COR-L47 (cell line): ENCODE data around the gene GABBR2.

Source experiments
- DNase-seq: peaks from one replicate; lab custom pipeline; 2025; lab: John Stamatoyannopoulos, UW

GABBR2 gene

DNA sequence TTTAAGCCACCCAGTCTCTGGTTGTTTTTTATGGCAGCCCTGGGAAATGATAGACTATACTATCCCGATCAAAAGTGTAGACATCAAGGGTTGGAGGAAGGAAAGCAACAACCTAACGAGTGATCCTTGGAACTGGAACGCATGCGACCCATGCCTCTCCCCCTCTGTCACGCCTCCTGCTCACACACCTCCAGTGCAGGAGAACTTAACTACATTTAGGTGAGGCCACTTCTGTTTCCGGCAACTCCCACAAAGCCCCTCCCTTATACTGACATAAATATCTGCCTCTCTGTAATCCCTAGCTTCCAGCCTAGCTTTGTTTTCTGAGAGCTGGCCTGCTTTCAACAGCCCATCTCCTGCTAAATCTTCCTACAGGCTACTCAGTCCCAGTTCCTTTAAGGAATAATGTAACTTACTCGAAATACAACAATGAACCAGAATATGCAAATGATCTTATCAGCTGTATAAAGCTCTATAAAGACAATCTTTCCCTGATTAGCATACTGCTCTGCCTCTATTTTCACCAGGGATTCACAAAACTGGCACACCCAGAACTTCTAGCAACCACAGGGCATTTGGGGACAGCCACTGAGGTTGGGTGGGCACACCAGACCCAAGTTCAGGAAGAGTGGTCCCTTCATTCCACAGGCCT lies 73.9 kb downstream of the GABBR2 start:
- DNase-seq, result no peak

DNA sequence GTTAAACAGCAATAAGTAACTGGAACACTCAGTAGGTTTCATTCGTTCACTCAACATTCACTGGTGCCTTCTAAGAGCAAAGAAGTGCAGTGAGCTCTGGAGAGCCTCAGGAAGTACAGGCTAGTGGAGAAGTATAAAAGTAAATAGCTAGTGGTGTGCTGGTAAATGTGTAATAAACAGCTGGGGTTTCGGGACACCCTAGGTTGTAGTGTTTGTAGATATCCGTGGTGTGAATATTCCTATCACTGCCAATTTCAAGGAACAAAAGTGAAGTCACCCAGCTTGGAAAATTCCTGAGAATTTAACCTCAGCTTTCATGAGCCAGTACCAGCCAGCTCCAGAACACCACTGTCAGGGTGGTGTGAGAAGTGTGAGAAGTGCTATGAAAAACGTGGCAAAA lies 75.9 kb downstream of the GABBR2 start:
- no peak for DNase-seq

DNA sequence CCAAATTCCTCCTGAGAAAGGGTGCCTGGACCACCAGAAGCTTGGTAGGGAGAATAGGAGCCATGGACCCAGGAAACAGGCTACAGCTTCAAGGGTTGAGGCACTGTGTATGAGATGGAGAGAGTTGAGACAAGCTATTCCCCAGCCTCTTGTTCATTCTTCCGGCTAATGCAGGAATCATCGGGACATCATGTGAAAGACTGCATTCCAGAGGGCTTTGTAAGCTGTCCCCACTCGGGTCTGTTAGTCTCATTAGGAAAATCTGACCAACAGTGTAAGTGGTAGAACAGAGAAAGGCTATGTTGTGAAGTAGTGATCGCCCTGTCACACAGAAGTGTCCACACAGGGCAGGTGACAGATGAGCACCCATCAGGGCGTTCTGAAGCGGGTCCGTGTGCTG lies 81.4 kb downstream of the GABBR2 start:
- DNase-seq, result no peak

DNA sequence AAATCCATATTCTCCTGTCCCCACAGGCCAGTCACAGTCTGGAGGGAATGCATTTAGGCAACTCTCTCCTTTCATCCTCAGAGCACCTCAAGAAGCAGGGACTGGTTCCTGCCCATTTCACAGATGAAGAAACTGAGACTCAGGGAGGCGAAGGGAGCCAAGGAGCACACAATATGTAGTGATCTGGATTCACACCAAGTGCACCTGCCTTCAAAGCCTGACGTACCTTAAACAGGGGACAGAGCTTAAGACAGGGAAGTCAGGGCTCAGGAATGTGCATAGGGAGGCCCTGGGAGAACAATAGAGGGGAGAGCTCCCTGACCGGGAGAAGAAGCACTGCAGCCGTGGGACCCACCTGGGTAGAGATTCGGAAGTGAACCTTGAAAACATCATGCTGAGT lies 83.0 kb downstream of the GABBR2 start:
- no peak for DNase-seq

DNA sequence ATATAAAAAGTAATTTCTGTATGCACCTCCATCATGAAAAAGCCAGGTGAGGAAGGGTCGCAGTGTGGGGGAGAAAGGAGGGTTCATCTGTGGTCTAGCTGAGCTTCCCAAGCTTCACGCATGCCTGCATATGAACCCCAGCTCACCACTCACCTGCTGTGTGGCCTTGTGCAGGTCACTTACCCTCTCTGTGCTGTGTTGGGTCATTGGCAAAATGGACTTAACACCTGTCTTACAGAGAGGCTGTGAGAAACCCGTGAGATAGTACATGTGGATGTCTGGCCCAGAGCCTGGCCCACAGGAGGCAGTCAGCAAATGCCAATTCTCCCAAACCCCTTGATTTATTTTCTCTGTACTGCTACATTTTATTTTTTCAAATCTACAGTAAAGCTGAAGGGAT lies 88.9 kb downstream of the GABBR2 start:
- DNase-seq, result no peak

DNA sequence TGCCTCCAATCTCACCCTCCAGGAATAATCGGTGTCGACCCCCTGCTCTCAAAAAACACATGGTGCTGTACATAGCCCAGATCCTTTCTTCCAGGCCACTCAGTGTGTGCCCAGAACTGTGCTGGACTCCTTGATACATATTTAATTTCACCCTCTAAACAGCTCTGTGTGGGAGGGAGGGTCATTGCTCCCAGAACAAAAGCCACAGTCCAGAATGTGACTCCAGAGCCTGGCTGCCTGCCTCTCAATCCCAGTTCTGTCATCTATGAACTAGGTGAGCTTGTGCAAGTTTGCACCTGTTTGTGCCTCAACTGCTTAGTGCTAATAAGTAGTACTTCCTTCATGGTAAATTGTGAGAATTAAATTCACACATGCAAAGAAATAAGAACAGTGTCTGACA lies 93.1 kb downstream of the GABBR2 start:
- DNase-seq, result no peak

DNA sequence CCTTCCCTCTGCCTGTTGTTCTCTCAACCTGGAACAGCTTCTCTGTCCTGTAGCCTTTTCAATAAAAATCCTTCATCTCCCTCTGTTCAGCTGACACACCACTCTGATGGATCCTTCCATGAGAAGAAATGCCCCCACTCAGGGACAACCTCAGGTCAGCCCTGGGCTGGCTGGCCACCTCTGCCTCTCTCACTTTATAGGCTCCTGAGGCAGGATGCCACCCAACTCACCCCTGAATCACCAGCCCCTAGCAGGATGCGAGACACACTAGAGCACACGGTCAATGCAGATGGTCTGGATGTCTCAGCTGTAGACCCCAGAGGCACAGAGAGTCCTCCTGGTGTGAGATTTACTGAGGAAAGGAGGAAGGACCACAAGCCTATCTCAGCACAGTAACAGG lies 93.8 kb downstream of the GABBR2 start:
- no peak for DNase-seq

- no peak for DNase-seq
Measured at GRCh38 chr9:98612061-98612752, 96.5 kb downstream of the GABBR2 start.

- DNase-seq, result no peak
Measured at GRCh38 chr9:98611319-98611718, 97.4 kb downstream of the GABBR2 start.

GRCh38 chr9:98610711-98611110 lies 98.0 kb downstream of the GABBR2 start:
- DNase-seq, result no peak

- DNase-seq, result no peak
Measured at GRCh38 chr9:98610211-98610610, 98.5 kb downstream of the GABBR2 start.

GRCh38 chr9:98609646-98610045 lies 99.1 kb downstream of the GABBR2 start:
- no peak for DNase-seq

GRCh38 chr9:98607787-98608186 lies 100.9 kb downstream of the GABBR2 start:
- DNase-seq, result no peak

DNA sequence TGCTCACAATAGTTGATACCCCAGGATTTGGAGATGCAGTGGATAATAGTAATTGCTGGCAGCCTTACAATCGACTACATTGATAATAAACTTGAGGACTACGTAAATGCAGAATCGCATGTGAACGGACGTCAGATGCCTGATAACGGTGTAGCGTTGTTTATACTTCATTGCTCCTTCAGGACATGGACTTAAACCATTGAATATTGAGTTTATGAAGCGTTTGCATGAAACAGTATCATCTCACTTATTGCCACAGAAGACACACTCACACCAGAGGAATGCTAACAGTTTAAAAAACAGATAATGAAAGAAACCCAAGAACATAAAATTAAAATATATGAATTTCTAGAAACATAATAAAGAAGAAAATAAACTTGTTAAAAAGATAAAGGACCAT lies 101.6 kb downstream of the GABBR2 start:
- no peak for DNase-seq

DNA sequence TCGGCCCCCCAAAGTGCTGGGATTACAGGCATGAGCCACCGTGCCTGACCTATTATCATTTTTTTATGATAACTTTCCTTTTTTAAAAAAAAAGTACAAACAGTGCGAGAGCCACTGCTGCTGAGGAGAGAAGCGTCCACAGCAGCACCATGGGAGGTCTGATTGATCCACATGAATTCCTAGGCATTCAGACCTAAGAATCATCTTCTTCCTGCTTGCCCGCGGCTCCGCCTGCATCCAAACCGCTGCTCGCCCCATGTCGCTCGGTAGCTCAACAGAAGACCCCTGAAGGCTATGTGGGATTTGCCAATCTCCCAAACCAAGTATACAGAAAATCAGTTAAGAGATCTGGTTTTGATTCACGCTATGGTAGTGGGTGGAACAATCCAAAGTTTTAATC lies 102.0 kb downstream of the GABBR2 start:
- no peak for DNase-seq

GRCh38 chr9:98605116-98605515 lies 103.6 kb downstream of the GABBR2 start:
- no peak for DNase-seq

- DNase-seq, result no peak
Measured at GRCh38 chr9:98603821-98604383, 104.8 kb downstream of the GABBR2 start.

- DNase-seq, result no peak
Measured at GRCh38 chr9:98602839-98603500, 105.8 kb downstream of the GABBR2 start.

DNA sequence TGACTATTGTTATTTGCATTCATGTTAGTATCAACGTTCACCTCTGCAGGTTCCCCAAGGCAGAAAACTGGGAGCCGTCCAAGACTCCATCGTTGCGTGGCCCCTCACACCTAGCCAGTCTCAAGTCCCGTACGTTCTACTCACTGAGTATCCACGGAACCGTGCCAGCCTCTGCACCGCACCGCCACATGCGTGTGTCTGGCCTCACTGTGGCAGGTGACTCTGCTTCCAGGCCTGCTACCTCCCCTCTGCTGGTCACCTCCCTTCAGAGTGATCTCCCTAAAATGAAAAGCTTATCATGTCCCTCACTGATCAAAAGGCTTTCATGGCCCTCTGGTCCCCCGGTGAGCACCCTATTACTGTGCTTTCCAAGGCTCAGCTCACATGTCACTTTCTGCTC lies 108.1 kb downstream of the GABBR2 start:
- DNase-seq, result no peak

DNA sequence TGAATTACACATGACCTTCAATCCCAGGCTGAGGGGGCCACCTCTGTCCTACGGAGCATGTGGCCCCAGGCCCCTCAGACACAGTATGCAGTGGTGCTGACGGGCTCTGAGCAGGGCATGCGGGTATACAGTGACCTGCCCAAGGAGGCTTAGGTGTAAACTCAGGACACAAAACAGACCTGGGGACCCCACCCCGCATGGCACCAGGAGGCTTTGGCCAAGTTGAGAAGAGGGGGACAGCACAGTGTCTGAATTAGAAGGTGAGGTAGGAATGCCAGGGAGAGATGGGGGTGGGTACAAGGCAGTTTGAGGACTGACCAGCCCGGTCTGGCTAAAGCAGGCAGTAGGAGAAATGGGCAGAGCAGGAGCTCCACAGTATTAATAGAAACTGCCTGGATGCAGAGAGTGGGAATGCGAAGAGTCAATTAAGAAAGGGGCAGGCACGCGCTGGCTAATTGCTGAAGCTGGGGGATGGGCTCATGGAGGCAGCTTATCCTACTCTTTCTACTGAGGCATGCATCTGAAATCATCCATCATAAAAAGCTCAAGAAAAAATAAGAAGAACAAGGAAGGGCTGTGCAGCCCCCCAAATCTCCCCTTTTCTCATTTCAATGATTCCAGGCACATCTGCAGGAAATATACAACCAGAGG lies 109.0 kb downstream of the GABBR2 start:
- DNase-seq, result no peak

DNA sequence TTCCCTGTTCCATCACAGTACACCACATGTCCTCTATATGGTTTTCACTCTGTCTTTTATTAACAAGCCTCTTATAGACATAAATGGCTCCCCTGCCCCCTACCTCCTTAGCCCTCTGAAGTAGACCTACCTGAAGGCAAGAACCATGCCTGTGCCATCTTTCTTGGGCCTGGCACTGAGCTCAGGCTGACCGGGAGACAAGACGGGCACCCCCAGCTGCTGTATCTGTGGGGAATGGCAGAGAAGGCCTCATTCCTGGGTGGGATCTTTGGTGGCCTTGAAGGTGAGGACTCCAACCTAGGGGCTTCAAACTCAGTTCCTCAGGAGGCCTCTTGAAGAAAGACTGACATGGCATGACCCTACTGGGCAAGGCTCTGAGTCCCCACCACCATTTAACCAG lies 109.9 kb downstream of the GABBR2 start:
- DNase-seq, result no peak

DNA sequence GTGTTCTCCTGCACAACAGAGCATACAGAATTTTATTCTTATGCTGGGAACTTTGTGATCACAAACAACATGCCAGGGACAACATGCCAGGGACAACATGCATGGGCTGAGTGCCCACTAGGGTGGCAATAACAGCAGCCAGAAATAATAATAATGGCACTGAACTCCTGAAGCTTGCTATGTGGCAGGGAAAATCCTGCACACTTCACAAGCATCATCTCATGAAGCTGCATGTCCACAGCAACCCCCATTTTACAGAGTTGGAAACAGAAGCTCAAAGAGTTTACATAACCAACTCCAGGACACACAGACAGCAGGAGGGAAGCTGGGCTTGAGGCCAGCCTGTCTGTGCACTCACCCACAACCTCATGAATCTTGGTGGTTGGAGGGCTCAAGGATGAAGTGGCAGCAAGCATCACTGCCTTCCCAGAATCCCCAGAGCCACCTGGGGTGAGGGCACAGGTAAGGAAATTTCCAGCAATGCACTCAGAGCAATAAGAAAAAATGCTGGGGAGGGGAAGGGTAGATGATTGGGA lies 111.4 kb downstream of the GABBR2 start:
- peak; percentile 3 for DNase-seq
